ENCODE data around the gene XYLT2. TPM values are rescaled to one million over a fixed set of nuclear protein-coding genes. Genes with fewer than 3 reads are reported as not detected.

The XYLT2 gene
- total and polyA plus RNA-seq, 2 donors (not counting 3 experiments of a cell fraction or from before 2014, with no cell fraction given) = 19.1 to 26.6 TPM

DNA sequence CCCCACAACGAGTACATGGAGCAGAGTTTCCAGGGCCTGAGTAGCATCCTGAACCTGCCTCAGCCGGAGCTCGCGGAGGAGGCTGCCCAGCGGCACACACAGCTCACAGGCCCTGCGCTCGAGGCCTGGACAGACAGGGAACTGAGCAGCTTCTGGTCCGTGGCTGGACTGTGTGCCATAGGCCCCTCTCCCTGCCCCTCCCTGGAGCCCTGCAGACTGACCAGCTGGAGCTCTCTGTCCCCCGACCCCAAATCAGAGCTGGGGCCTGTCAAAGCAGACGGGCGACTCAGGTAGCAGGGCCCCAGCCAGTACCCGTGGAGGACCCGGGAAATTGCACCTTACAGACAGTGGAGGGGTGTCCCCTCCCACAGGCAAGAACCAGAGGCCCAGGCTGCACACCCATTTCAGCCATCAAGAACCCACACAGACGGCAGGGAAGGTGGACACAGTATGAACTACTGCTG is 14.1 kb downstream of the XYLT2 start:
- H3K9me3 ChIP-seq (replicated peaks; ENCODE audit: control insufficient read depth, insufficient read depth, low read length) = no peaks in the 10 kb centered on the region
- H2AFZ ChIP-seq (ENCODE audit: low read depth, low read length) = no peak overlapping the region
- dilution Hi-C loops (cut with MboI; ENCODE audit: extremely low pct_ligation_motif_present, low sequenced_read_pairs) = no loop called here
- H3K9ac ChIP-seq (replicated peaks; ENCODE audit: extremely low read depth, insufficient read depth, low read length) = no peak overlapping the region
- H3K36me3 ChIP-seq (ENCODE audit: control insufficient read depth in 2 of 2, extremely low read depth in 1 of 2, insufficient read depth in 2 of 2, low read length in 2 of 2) = peaks cover 3 to 31% of the 10 kb centered on the region in 2 experiments
- intact Hi-C loops (cut with micrococcal nuclease) = no loop called here
- no TSS peak for BruUV-seq (replicated peaks)
- no peak overlapping the region for H3K4me2 ChIP-seq (ENCODE audit: insufficient read depth, low read length)
- H3K27ac ChIP-seq (ENCODE audit: insufficient read depth, low read depth, low read length) = no peak overlapping the region
- H3K4me3 ChIP-seq (replicated peaks in 1 of 3; ENCODE audit: insufficient read depth in 1 of 3, low read depth in 1 of 3, low read length in 3 of 3) = no peak overlapping the region
- DNase-seq (ENCODE audit: low read depth, low spot score) (no peak), FAIRE-seq (no peak)
- no peaks in the 10 kb centered on the region for H3K27me3 ChIP-seq (ENCODE audit: control insufficient read depth in 2 of 2, insufficient read depth in 2 of 2, low read length in 2 of 2)
- TF ChIP-seq EZH2 (IDR thresholded peaks at IDR 0.05; ENCODE audit: borderline replicate concordance, low read depth, low read length, severe bottlenecking) (no peak), POLR2A (IDR thresholded peaks at IDR 0.05; ENCODE audit: low read depth, low read length) (no peak), MYC (IDR thresholded peaks at IDR 0.05; ENCODE audit: low read depth, low read length) (no peak), JUN (IDR thresholded peaks at IDR 0.05; ENCODE audit: borderline replicate concordance, insufficient read depth, insufficient read length, low read depth) (no peak), POLR2AphosphoS5 (IDR thresholded peaks at IDR 0.05; ENCODE audit: insufficient read depth, low read depth, low read length) (no peak), GATA2 (IDR thresholded peaks at IDR 0.05; ENCODE audit: insufficient read depth, insufficient read length, low read depth, low read length) (no peak), FOS (IDR thresholded peaks at IDR 0.05; ENCODE audit: borderline replicate concordance, insufficient read depth, low read length) (no peak)
- TF ChIP-seq, protein P1, sequence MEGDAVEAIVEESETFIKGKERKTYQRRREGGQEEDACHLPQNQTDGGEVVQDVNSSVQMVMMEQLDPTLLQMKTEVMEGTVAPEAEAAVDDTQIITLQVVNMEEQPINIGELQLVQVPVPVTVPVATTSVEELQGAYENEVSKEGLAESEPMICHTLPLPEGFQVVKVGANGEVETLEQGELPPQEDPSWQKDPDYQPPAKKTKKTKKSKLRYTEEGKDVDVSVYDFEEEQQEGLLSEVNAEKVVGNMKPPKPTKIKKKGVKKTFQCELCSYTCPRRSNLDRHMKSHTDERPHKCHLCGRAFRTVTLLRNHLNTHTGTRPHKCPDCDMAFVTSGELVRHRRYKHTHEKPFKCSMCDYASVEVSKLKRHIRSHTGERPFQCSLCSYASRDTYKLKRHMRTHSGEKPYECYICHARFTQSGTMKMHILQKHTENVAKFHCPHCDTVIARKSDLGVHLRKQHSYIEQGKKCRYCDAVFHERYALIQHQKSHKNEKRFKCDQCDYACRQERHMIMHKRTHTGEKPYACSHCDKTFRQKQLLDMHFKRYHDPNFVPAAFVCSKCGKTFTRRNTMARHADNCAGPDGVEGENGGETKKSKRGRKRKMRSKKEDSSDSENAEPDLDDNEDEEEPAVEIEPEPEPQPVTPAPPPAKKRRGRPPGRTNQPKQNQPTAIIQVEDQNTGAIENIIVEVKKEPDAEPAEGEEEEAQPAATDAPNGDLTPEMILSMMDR (IDR thresholded peaks at IDR 0.05; ENCODE audit: extremely low read depth in 1 of 2, insufficient read depth in 1 of 2, low read depth in 1 of 2, low read length in 2 of 2) = no peak
- TF ChIP-seq, protein P2, sequence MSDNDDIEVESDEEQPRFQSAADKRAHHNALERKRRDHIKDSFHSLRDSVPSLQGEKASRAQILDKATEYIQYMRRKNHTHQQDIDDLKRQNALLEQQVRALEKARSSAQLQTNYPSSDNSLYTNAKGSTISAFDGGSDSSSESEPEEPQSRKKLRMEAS (IDR thresholded peaks at IDR 0.05; ENCODE audit: insufficient read depth, insufficient read length) = no peak
- H4K20me1 ChIP-seq (replicated peaks; ENCODE audit: control insufficient read depth, extremely low read depth, insufficient read depth, low read length) = no peaks in the 10 kb centered on the region
- ChIA-PET CTCF (interaction anchor here (0.7 to 4.2 kb wide), 3 partner anchors 8 to 470 kb away, joined by 3 to 24 read pairs (median 3); partner anchors contain the start of gene XYLT2), POLR2A (no interaction called here)
- H3K4me1 ChIP-seq (ENCODE audit: control insufficient read depth, extremely low read depth, insufficient read depth, low read length) = no peaks in the 10 kb centered on the region
- H3K9me1 ChIP-seq (replicated peaks; ENCODE audit: control insufficient read depth, extremely low read depth, insufficient read depth, low read length) = no peaks in the 10 kb centered on the region
- no peaks in the 10 kb centered on the region for H3K79me2 ChIP-seq (ENCODE audit: control insufficient read depth, insufficient read depth, low read length)
